ENCODE data around the gene PVALEF.

PVALEF gene

DNA sequence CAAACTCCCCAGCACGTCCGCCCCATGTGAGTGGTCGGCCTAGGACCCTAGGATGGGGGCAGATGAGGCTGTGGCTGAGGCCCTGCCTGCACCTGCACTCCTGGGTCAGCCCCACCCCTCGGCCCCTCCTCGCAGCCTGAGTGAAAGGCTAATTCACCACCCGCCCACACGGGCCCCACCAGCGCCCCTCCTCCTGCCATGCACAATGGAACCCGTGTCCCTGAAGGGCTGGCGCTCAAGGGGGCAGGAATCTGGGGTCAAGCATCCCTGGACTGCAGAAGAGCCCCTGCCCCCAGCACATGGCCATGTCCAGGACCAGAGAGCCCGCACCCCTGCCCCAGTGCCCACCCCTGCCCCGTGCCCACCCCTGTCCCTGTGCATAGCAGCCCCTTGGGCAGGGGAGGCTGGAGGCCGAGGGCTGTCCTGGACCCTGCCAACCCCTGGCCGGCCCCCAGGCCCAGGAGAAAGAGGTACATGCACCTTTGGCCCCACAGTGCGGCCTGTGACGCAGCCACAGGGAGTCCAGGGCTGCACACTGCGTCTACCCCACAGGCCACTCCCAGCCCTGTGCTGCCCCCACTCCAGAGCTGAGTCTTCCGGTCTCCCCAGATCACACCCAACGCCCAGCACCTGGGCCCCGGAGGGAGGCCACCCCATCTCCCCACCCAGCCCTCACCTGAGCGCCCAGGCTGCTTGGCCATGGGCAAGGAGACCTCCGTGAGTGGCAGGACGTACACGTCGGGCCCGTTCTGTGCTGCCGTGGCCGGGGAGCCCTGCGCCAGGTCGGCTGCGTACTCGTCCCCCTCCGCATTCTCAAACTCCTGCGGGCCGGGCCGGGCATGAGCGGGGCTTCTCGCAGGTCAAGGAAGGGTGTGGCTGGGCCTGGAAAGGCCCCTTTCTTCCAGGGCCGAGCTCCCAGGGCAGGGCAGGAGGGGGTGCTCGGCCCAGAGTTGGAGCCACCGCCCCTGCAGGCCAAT lies 34.6 kb upstream of the PVALEF start:
- TF ChIP-seq, protein P1, sequence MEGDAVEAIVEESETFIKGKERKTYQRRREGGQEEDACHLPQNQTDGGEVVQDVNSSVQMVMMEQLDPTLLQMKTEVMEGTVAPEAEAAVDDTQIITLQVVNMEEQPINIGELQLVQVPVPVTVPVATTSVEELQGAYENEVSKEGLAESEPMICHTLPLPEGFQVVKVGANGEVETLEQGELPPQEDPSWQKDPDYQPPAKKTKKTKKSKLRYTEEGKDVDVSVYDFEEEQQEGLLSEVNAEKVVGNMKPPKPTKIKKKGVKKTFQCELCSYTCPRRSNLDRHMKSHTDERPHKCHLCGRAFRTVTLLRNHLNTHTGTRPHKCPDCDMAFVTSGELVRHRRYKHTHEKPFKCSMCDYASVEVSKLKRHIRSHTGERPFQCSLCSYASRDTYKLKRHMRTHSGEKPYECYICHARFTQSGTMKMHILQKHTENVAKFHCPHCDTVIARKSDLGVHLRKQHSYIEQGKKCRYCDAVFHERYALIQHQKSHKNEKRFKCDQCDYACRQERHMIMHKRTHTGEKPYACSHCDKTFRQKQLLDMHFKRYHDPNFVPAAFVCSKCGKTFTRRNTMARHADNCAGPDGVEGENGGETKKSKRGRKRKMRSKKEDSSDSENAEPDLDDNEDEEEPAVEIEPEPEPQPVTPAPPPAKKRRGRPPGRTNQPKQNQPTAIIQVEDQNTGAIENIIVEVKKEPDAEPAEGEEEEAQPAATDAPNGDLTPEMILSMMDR (IDR thresholded peaks at IDR 0.05; ENCODE audit: insufficient read depth, low read length, poor library complexity, severe bottlenecking), result no peak
- no peaks in the 10 kb centered on the region for H3K36me3 ChIP-seq (ENCODE audit: control insufficient read depth, insufficient read depth, low read length)
- no peak overlapping the region for H3K4me3 ChIP-seq (replicated peaks; ENCODE audit: low read depth, low read length)
- H3K27me3 ChIP-seq (replicated peaks; ENCODE audit: control insufficient read depth, insufficient read depth, low read length), result no peaks in the 10 kb centered on the region
- no peak for DNase-seq (ENCODE audit: extremely low read depth, insufficient read length)

DNA sequence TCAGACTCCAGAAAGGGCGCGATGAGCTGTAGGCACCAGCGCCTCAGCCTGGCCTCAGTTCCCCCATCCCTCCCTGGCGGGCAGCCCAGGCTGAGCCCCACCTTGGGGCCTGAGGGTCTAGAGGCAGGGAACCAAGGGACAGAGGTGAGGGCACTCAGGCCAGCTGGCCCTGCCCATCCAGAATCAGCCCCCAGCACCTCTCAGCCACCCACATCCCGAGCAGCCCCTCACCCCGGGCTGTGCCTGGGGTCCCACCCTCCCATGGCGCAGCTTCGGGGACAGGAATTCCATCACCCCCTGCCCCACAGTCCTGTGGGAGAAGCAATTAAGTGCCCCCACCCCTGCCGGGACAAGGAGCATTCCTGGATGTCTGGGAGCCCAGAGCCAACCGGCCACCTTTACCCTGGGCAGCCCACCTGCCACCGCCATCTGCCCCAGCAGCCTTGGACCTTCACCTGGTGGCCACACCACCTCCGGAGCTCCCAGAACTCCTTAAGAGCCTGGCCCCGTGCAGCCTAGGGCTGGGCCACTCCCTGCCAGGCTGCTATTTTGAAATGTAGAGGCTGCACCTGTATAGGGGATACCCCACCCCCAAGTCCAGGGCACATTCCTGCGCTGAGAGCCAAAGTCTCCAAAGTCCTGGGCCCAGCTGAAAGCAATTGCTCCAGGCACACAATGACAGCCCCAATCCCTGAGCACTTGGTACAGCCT lies 33.7 kb upstream of the PVALEF start:
- DNase-seq (ENCODE audit: extremely low read depth, insufficient read length), result no peak
- TF ChIP-seq, protein P1 (IDR thresholded peaks at IDR 0.05; ENCODE audit: insufficient read depth, low read length, poor library complexity, severe bottlenecking), result no peak
- Histone ChIP-seq H3K36me3 (ENCODE audit: control insufficient read depth, insufficient read depth, low read length) (no peaks in the 10 kb centered on the region), H3K27me3 (replicated peaks; ENCODE audit: control insufficient read depth, insufficient read depth, low read length) (no peaks in the 10 kb centered on the region), H3K4me3 (replicated peaks; ENCODE audit: low read depth, low read length) (no peak overlapping the region)

DNA sequence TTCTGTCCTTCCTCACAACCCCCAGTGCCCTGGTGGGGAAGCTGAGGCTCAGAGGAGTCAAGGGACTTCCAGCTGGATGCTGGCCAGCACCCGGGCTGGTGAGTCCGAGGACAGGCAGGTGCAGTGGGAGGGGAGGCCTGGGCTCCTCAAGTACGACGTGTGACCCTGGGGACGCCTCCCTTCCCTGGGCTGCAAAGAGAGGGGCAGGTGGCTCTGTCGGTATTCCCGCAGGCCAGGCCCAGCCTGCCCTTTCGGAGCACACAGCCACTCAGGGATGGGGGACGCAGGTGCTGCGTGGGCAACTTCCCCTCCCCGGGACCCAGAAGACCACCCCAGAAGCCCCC lies 33.1 kb upstream of the PVALEF start:
- Histone ChIP-seq H3K4me3 (replicated peaks; ENCODE audit: low read depth, low read length) (no peak overlapping the region), H3K27me3 (replicated peaks; ENCODE audit: control insufficient read depth, insufficient read depth, low read length) (no peaks in the 10 kb centered on the region), H3K36me3 (ENCODE audit: control insufficient read depth, insufficient read depth, low read length) (no peaks in the 10 kb centered on the region)
- DNase-seq (ENCODE audit: extremely low read depth, insufficient read length), result no peak
- TF ChIP-seq, protein P1 (IDR thresholded peaks at IDR 0.05; ENCODE audit: insufficient read depth, low read length, poor library complexity, severe bottlenecking), result no peak

DNA sequence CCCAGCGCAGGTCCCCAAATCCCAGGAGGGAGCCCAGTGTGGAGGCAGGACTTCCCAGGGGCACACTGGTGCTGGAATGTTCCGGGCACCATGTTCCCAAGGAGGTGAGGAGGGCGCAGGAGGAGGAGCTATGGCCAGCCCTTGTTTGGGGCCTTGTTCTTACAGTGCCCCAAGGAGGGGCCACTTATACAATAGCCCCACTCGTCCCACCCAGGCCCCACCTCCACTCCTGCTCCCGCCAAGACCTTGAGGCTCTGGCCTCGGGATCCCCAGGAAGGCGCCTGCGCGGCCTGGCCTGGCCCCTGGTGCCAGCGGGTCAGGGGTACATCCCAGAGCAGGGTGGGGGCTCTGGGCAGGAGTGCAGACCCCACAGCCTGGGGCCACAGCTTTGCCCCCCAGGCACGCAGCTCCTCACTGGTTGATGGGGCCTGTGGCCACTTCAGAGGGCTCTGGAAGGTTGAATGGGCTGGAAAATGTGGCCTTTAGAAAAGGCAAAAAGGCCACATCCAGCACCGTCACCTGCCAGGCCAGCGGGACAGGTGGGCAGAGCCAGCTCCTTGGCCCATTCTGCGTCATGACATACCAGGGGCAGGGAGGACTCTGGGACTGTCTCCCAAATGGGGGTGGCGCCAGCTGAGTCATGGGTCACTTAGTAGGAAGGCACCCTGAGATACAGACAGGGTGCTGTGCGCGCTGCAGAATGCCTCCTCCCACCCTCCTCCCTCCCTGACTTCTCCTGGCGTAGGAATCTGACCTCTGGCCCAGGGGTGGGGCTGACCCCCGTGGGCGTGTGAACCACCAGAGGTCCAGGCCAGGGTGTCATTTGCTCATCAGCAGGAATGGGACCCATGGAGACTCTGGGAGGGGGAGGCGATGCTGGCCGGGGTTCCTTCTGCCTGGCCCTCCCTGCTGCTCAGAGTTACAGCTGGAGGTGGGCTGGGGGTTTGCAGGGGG lies 32.3 kb upstream of the PVALEF start:
- H3K36me3 ChIP-seq (ENCODE audit: control insufficient read depth, insufficient read depth, low read length), result no peaks in the 10 kb centered on the region
- H3K27me3 ChIP-seq (replicated peaks; ENCODE audit: control insufficient read depth, insufficient read depth, low read length), result no peaks in the 10 kb centered on the region
- TF ChIP-seq, protein P1 (IDR thresholded peaks at IDR 0.05; ENCODE audit: insufficient read depth, low read length, poor library complexity, severe bottlenecking), result no peak
- H3K4me3 ChIP-seq (replicated peaks; ENCODE audit: low read depth, low read length), result no peak overlapping the region
- no peak for DNase-seq (ENCODE audit: extremely low read depth, insufficient read length)

DNA sequence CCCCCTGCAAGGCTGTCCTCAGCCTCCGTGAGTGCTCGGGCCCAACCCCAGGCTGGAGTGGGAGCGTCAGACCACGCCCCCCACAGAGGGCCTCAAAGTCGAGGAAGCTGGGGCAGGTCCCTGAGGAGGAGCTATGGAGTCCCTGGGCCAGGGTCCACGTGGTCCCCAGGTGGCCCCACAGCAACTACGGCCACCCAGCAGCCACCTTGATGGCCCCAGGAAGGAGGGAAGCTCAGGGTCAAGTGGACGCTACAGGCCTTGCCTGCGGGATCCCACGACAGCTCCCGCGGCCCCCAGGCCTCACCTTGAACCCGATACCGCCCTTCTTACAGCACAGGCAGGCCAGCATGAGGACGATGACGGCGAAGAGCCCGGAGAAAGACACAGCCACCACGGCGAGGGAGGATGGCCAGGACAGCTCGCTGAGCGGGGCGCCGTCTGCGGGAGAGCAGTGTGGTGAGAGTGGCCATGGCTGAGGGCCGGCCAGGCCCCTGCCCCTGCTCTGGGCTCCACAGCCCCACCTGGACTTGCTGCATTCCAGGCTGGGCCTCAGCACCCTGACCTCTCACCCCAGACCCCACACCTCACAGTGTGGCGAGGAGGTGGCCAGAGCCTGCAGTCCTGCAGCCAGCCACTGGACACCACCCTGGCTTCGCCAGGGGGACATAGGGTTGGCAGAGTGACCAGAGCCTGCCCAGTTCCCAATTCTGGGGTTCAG lies 31.1 kb upstream of the PVALEF start:
- TF ChIP-seq, protein P1 (IDR thresholded peaks at IDR 0.05; ENCODE audit: insufficient read depth, low read length, poor library complexity, severe bottlenecking), result no peak
- no peak for DNase-seq (ENCODE audit: extremely low read depth, insufficient read length)
- H3K4me3 ChIP-seq (replicated peaks; ENCODE audit: low read depth, low read length), result no peak overlapping the region
- H3K27me3 ChIP-seq (replicated peaks; ENCODE audit: control insufficient read depth, insufficient read depth, low read length), result no peaks in the 10 kb centered on the region
- H3K36me3 ChIP-seq (ENCODE audit: control insufficient read depth, insufficient read depth, low read length), result no peaks in the 10 kb centered on the region

Data from GM06990 (cell line).